ENCODE measurements around the gene TSSC4.

The TSSC4 gene

GRCh38 chr11:2375341-2375853, 25.2 kb upstream of the TSSC4 start:
- Mint-ChIP-seq H3K27ac (no peak overlapping the region), H3K27me3 (ENCODE audit: low read depth, poor library complexity) (peaks cover 23% of the 10 kb centered on the region), H3K4me3 (peak overlapping the region; percentile 45), H3K9me3 (no peaks in the 10 kb centered on the region), H3K36me3 (ENCODE audit: low read depth) (no peaks in the 10 kb centered on the region), H3K4me1 (peaks cover 20% of the 10 kb centered on the region)
- TF ChIP-seq CTCF (IDR thresholded peaks at IDR 0.05), result no peak
- no peak for DNase-seq

- Mint-ChIP-seq H3K4me1 (peaks cover 23% of the 10 kb centered on the region), H3K36me3 (ENCODE audit: low read depth) (no peaks in the 10 kb centered on the region), H3K9me3 (no peaks in the 10 kb centered on the region), H3K27me3 (ENCODE audit: low read depth, poor library complexity) (peaks cover 21% of the 10 kb centered on the region), H3K4me3 (peak overlapping the region; percentile 74), H3K27ac (no peak overlapping the region)
- no peak for TF ChIP-seq CTCF (IDR thresholded peaks at IDR 0.05)
- DNase-seq, result no peak
Observed at GRCh38 chr11:2375964-2376551, 24.5 kb upstream of the TSSC4 start.

- H3K27me3 Mint-ChIP-seq (ENCODE audit: low read depth, poor library complexity), result peaks cover 21% of the 10 kb centered on the region
- no peaks in the 10 kb centered on the region for H3K36me3 Mint-ChIP-seq (ENCODE audit: low read depth)
- H3K4me3 Mint-ChIP-seq, result peak within 1 kb of the TSS; percentile 87
- TF ChIP-seq CTCF (IDR thresholded peaks at IDR 0.05), result no peak
- DNase-seq, result peak; percentile 80
- no peaks in the 10 kb centered on the region for H3K9me3 Mint-ChIP-seq
- H3K4me1 Mint-ChIP-seq, result peaks cover 28% of the 10 kb centered on the region
- H3K27ac Mint-ChIP-seq, result peak within 1 kb of the TSS; percentile 36
Observed at GRCh38 chr11:2376751-2377451, 23.6 kb upstream of the TSSC4 start, which contains the start of gene CD81. Gene CD81 (plus strand): TSS chr11:2377310. CDS start chr11:2377550, 240 bp downstream.

GRCh38 chr11:2377511-2378443, 22.8 kb upstream of the TSSC4 start:
- H3K9me3 Mint-ChIP-seq, result no peaks in the 10 kb centered on the region
- peaks cover 19% of the 10 kb centered on the region for H3K27me3 Mint-ChIP-seq (ENCODE audit: low read depth, poor library complexity)
- H3K4me1 Mint-ChIP-seq, result peaks cover 33% of the 10 kb centered on the region
- peak; percentile 71 for DNase-seq
- no peak for TF ChIP-seq CTCF (IDR thresholded peaks at IDR 0.05)
- H3K4me3 Mint-ChIP-seq, result peak overlapping the region; percentile 87
- peak overlapping the region; percentile 36 for H3K27ac Mint-ChIP-seq
- no peaks in the 10 kb centered on the region for H3K36me3 Mint-ChIP-seq (ENCODE audit: low read depth)

GRCh38 chr11:2378527-2379210, 21.9 kb upstream of the TSSC4 start:
- DNase-seq, result peak; percentile 47
- Mint-ChIP-seq H3K27ac (peak overlapping the region; percentile 92), H3K4me1 (peaks cover 37% of the 10 kb centered on the region), H3K27me3 (ENCODE audit: low read depth, poor library complexity) (peaks cover 17% of the 10 kb centered on the region), H3K36me3 (ENCODE audit: low read depth) (no peaks in the 10 kb centered on the region), H3K4me3 (peak overlapping the region; percentile 87), H3K9me3 (no peaks in the 10 kb centered on the region)
- no peak for TF ChIP-seq CTCF (IDR thresholded peaks at IDR 0.05)

Measured in nephron progenitor cell (in vitro differentiated cells).